ENCODE data around the gene HSPA1L. TPM values are rescaled to one million over a fixed set of nuclear protein-coding genes. Genes with fewer than 3 reads are reported as not detected.
"Not testable (repeated sequence)": the region's sequence is repeated elsewhere in the genome, so short reads cannot be mapped to it uniquely, and the experiment has no call there.

The HSPA1L gene
- total RNA-seq, 3 donors from 2014 or later, result 1.2 to 3.4 (median 1.3) TPM

DNA sequence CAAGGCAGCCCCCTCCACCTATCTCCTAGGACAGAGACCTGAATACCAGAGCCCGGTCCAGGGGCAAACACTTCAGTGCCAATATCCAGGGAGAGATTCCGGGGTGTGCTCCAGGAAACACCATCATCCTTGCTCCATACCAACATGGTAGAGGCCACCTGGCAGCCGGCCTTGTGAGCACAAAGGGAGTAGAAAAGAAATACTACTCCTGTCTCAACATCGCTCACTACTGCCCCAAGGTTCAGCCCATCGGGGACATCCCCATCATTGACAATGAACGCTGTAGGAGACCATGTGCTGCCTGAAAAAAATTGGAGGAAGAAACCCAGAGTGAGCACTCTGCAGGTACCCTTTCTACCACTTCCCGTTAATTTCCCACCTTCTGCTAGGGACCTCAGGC is 46.1 kb upstream of the HSPA1L start:
- intact Hi-C loops (cut with DNase I, micrococcal nuclease), result loop anchor here in 1 of 2 donors (10.0 kb wide), 1 partner anchor 176 kb away; the partner anchor contains the start of gene LY6G5C
- no peak overlapping the region for H3K4me3 ChIP-seq
- no peak for ATAC-seq
- TF ChIP-seq, protein P1, sequence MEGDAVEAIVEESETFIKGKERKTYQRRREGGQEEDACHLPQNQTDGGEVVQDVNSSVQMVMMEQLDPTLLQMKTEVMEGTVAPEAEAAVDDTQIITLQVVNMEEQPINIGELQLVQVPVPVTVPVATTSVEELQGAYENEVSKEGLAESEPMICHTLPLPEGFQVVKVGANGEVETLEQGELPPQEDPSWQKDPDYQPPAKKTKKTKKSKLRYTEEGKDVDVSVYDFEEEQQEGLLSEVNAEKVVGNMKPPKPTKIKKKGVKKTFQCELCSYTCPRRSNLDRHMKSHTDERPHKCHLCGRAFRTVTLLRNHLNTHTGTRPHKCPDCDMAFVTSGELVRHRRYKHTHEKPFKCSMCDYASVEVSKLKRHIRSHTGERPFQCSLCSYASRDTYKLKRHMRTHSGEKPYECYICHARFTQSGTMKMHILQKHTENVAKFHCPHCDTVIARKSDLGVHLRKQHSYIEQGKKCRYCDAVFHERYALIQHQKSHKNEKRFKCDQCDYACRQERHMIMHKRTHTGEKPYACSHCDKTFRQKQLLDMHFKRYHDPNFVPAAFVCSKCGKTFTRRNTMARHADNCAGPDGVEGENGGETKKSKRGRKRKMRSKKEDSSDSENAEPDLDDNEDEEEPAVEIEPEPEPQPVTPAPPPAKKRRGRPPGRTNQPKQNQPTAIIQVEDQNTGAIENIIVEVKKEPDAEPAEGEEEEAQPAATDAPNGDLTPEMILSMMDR (IDR thresholded peaks at IDR 0.05), result no peak
- no peaks in the 10 kb centered on the region for H3K36me3 ChIP-seq (ENCODE audit: low read depth)
- DNase-seq, result no peak
- no peaks in the 10 kb centered on the region for H3K9me3 ChIP-seq
- H3K4me1 ChIP-seq (ENCODE audit: low read depth), result peaks cover 4% of the 10 kb centered on the region

DNA sequence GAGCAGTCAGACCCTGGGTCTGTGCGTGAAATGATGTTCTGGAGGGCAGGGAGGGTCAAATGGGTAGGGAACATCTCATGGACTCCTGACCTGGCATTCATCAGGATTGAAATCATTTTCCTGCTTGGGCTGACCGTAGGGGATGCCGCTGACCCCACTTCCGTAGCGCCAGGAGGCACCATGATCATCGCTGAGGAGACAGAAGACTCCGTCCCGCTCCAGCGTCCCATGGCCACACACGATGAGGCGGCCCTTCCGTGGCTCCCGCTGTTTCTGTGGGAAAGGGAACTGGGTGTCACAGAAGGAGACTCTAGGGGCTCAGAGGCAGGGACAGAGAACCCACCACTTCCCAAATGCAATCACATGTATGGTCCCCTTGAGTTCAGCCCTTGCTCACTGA is 45.3 kb upstream of the HSPA1L start:
- Histone ChIP-seq H3K36me3 (ENCODE audit: low read depth) (no peaks in the 10 kb centered on the region), H3K9me3 (no peaks in the 10 kb centered on the region), H3K4me1 (ENCODE audit: low read depth) (peaks cover 4% of the 10 kb centered on the region), H3K4me3 (no peak overlapping the region)
- DNase-seq (no peak), ATAC-seq (no peak)
- intact Hi-C loops (cut with DNase I, micrococcal nuclease), result loop anchor here in 1 of 2 donors (10.0 kb wide), 1 partner anchor 176 kb away; the partner anchor contains the start of gene LY6G5C
- TF ChIP-seq, protein P1 (IDR thresholded peaks at IDR 0.05), result no peak

DNA sequence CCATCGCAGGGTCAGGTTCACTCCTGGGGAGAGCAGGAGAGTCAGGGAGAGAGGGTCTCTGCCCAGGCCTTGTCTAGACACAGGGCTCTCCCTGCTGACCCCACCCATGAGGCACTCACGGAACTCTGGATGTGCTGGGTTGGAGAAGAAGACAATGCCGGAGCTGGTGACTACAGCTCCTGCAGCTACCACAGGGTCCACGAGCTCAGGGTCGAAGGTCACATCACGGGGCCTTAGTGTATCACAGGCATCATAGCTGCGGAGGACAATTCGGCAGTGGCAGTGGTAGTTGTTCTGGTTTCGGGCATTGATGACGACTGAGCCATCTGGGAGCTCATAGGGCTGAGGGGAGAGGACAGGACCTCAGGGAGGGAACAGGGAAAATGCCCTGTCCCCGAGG is 44.8 kb upstream of the HSPA1L start:
- H3K4me3 ChIP-seq, result no peak overlapping the region
- H3K36me3 ChIP-seq (ENCODE audit: low read depth), result no peaks in the 10 kb centered on the region
- DNase-seq, result no peak
- TF ChIP-seq, protein P1 (IDR thresholded peaks at IDR 0.05), result no peak
- intact Hi-C loops (cut with DNase I, micrococcal nuclease), result loop anchor here in 1 of 2 donors (10.0 kb wide), 1 partner anchor 175 kb away; the partner anchor contains the start of gene LY6G5C
- H3K4me1 ChIP-seq (ENCODE audit: low read depth), result peaks cover 4% of the 10 kb centered on the region
- no peaks in the 10 kb centered on the region for H3K9me3 ChIP-seq
- no peak for ATAC-seq

DNA sequence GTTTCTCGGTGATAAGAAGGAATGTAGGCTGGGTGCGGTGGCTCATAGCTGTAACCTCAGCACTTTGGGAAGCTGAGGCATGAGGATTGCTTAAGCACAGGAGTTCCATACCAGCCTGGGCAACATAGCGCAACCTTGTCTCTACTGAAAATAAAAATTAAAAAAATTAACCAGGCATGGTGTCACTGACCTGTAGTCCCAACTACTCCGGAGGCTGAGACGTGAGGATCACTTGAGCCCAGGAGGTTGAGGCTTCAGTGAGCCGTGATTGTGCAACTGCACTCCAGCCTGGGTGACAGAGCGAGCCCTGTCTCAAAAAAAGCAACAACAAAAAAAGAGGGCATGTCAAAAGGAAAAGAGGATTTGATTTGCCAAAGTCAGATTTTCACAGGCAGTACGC is 43.6 kb upstream of the HSPA1L start:
- Histone ChIP-seq H3K4me3 (no peak overlapping the region), H3K9me3 (no peaks in the 10 kb centered on the region), H3K36me3 (ENCODE audit: low read depth) (no peaks in the 10 kb centered on the region), H3K4me1 (ENCODE audit: low read depth) (peaks cover 4% of the 10 kb centered on the region)
- DNase-seq (no peak), ATAC-seq (no peak)
- TF ChIP-seq, protein P1 (IDR thresholded peaks at IDR 0.05), result no peak
- intact Hi-C loops (cut with DNase I, micrococcal nuclease), result no loop called here

DNA sequence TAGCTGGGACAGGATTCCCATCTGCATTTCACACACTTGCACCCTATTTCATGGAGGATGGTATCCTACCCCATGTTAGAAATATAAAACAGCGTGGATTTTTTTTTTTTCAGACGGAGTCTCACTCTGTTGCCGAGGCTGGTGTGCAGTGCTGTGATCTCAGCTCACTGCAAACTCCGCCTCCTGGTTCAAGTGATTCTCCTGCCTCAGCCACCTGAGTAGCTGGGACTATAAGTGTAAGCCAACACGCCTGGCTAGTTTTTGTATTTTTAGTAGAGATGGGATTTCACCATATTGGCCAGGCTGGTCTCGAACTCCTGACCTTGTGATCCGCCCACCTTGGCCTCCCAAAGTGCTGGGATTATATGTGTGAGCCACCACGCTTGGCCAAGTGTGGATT is 42.7 kb upstream of the HSPA1L start:
- H3K9me3 ChIP-seq; intact Hi-C loops (cut with DNase I, micrococcal nuclease); H3K4me1 ChIP-seq (ENCODE audit: low read depth); ATAC-seq; H3K36me3 ChIP-seq (ENCODE audit: low read depth); H3K4me3 ChIP-seq; DNase-seq: not testable (repeated sequence)

DNA sequence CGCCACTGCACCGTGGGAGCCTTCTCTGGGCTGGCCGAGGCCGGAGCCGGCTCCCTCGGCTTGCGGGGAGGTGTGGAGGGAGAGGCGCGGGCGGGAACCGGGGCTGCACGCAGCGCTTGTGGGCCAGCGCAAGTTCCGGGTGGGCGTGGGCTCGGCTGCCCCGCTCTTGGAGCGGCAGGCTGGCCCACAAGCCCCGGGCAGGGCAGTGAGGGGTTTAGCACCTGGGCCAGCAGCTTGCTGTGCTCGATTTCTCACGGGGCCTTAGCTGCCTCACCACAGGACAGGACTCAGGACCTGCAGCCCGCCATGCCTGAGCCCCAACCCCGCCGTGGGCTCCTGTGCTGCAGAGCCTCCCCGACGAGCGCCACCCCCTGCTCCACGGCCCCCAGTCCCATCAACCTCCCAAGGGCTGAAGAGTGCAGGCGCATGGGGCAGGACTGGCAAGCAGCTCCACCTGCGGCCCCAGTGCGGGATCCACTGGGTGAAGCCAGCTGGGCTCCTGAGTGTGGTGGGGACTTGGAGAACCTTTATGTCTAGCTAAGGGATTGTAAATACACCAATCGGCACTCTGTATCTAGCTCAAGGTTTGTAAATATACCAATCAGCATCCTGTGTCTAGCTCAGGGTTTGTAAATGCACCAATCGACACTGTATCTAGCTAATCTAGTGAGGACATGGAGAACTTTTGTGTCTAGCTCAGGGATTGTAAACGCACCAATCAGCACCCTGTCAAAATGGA is 37.1 kb upstream of the HSPA1L start:
- ATAC-seq; DNase-seq; H3K4me3 ChIP-seq; H3K36me3 ChIP-seq (ENCODE audit: low read depth); H3K4me1 ChIP-seq (ENCODE audit: low read depth); H3K9me3 ChIP-seq; intact Hi-C loops (cut with DNase I, micrococcal nuclease): not testable (repeated sequence)

Data from mucosa of descending colon (tissue), 3 donors.